ENCODE measurements around the gene VPS37B.

DNA sequence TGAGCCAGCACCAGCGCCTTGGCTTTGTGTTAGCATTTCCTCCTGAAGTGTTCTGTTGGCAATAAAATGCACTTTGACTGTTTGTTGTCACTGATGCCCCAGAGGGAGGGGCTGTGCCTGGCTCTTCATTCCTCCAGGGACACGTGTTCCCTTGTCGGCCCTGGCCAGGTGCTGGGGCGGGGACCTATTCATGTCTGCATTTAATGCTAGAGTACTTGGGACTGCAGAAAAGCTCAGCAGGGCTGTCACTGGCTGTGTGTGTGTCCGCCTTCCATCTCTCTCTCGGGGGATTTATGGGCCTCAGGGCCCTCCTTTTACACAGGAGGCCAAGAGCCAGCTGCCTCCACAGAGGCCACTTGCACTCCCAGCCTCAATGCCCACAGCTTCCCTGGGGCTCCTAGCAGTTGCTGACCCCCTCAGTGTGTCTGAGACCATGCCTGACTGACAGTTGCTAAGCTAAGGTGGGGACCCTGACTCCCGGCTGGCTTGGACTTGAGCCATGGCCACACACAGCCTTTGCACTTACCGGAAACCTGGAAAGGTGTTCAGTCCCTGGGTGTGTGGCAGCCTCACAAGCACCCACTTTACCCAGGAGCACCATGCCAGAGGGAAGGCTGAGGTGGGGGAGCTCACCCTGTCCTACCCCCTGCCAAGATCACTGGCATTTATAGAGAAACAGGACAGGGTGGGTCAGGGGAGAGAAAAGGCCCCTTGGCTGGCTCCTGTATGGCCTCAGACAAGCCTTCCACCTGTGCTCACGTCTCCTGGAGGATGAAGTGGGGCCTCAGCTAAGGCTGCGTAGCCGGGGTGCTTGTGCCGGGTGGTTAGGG, 32.8 kb downstream of the VPS37B start:
- TF ChIP-seq CTCF (IDR thresholded peaks at IDR 0.05; ENCODE audit: low read depth, low read length), result no peak
- TF ChIP-seq EZH2phosphoT487 (IDR thresholded peaks at IDR 0.05; ENCODE audit: low read depth), result no peak
